ENCODE results near the gene EYS.
"Not testable (repeated sequence)": the region's sequence is repeated elsewhere in the genome, so short reads cannot be mapped to it uniquely, and the experiment has no call there.

The EYS gene

GRCh38 chr6:65449926-65450325, 257.1 kb downstream of the EYS start:
- H3K27ac Mint-ChIP-seq: no peak overlapping the region
- H3K4me3 Mint-ChIP-seq: no peak overlapping the region
- no peaks in the 10 kb centered on the region for H3K36me3 Mint-ChIP-seq
- ATAC-seq (no peak), DNase-seq (ENCODE audit: low spot score in 2 of 2) (no peak)
- no peaks in the 10 kb centered on the region for H3K4me1 Mint-ChIP-seq
- H3K9me3 Mint-ChIP-seq: peaks cover 8% of the 10 kb centered on the region

DNA sequence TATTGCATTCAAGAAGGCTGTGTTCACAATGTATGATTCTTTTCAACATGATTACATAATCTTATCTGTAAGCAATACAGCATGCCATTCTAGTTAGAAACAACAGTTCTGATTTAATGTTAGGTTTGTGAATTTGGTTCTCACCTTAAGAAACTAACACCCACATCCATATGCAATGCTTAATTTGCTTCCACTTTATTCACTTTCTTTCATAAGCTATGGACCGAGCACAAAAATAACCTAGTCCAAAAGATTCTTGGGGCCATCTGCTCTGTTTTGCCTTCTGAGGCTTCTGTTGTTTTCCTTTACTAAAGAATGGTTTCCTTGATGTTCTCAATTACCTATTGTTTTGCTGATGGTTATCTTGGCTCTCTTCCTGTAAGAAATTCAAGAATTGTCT, 258.2 kb downstream of the EYS start:
- no peaks in the 10 kb centered on the region for H3K4me1 Mint-ChIP-seq
- no peak overlapping the region for H3K27ac Mint-ChIP-seq
- no peak for DNase-seq (ENCODE audit: low spot score in 2 of 2)
- H3K9me3 Mint-ChIP-seq: peaks cover 8% of the 10 kb centered on the region
- no peak for ATAC-seq
- H3K36me3 Mint-ChIP-seq: no peaks in the 10 kb centered on the region
- no peak overlapping the region for H3K4me3 Mint-ChIP-seq

- no peak for ATAC-seq
- no peaks in the 10 kb centered on the region for H3K4me1 Mint-ChIP-seq
- DNase-seq (ENCODE audit: low spot score in 2 of 2): no peak
- H3K27ac Mint-ChIP-seq: no peak overlapping the region
- H3K36me3 Mint-ChIP-seq: no peaks in the 10 kb centered on the region
- no peak overlapping the region for H3K4me3 Mint-ChIP-seq
- H3K9me3 Mint-ChIP-seq: peaks cover 19% of the 10 kb centered on the region
Measured at GRCh38 chr6:65436281-65436680, 270.7 kb downstream of the EYS start.

DNA sequence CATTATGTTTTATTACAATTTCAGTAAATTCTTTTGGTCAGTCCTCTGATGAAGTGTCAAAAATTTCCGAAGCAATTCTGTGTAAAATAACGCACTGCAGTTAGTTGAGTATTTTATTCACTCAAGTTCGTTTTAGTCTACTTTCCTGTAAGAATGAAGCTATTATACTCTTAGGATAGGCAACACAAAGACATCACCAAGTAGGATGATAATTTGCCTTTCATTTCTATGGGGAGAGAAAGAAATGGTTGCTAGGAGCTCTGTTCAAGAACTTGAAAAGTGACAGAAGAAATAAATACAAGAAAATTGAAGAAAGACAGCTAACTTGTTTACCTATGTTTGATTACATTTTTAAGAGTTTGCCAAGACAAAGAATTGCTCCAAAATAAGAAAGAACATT, 290.4 kb downstream of the EYS start:
- Mint-ChIP-seq H3K4me3 (no peak overlapping the region), H3K9me3 (peaks cover 18% of the 10 kb centered on the region), H3K4me1 (no peaks in the 10 kb centered on the region), H3K36me3 (no peaks in the 10 kb centered on the region), H3K27ac (no peak overlapping the region)
- no peak for DNase-seq (ENCODE audit: low spot score in 2 of 2)
- ATAC-seq: no peak

- DNase-seq (ENCODE audit: low spot score in 2 of 2) (no peak), ATAC-seq (no peak)
- no peaks in the 10 kb centered on the region for H3K4me1 Mint-ChIP-seq
- H3K9me3 Mint-ChIP-seq: peaks cover 18% of the 10 kb centered on the region
- H3K36me3 Mint-ChIP-seq: no peaks in the 10 kb centered on the region
- H3K27ac Mint-ChIP-seq: no peak overlapping the region
- H3K4me3 Mint-ChIP-seq: no peak overlapping the region
Measured at GRCh38 chr6:65410309-65410708, 296.7 kb downstream of the EYS start.

DNA sequence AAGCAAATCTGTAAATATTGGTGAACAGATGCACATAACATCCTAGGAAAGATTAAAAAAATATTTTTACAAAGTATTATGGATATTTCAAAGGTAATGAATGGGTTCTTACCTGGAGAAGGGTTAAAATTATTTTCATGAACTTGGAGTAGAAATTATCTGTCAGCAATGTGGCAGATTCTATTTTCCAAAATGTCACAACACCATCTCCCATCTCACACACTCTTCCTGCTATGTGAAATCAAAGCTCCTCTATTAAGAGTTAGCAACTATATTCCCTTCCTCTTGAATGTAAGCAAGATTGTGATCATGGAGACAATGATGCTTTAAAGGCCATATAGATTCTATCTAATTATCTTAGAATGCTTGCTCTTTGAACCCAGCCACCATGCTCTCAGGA, 304.5 kb downstream of the EYS start:
- no peak for DNase-seq (ENCODE audit: low spot score in 2 of 2)
- no peak for ATAC-seq
- Mint-ChIP-seq H3K27ac (no peak overlapping the region), H3K36me3 (no peaks in the 10 kb centered on the region), H3K4me1 (no peaks in the 10 kb centered on the region), H3K4me3 (no peak overlapping the region), H3K9me3 (peaks cover 16% of the 10 kb centered on the region)

DNA sequence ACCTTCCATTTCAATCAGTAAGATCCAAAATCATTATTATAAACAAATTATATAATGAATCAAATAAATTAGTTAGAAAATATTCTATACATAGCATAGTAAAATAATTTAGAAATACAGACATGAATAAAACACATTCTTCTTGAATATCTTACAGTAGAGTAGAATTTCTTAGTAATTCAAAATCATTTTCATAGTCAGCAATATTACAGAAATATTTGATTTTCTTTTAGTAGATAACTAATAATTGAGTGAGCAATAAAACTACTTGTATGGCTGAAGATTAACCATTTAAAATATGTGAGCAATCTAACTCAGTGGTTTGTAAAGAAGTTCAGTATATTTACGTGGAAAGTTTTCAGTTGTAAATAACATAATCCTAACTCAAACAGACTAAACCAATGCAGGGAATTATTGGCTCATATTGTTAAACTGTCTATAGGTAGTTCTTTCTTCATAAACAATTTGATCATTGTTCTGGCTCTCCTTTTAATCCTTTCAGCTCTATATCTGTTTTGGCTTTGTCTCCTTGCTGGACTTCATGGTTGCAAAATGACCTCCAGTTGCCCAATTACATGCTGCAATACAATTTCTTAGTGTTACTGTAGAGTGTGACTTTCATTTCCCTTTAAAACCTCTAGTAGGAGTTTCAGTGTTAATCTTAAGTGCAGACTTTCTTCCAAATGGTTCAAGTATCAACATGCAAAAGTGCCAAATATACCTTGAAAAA, 307.5 kb downstream of the EYS start:
- peaks cover 21% of the 10 kb centered on the region for H3K9me3 Mint-ChIP-seq
- H3K4me3 Mint-ChIP-seq: no peak overlapping the region
- ATAC-seq (no peak), DNase-seq (ENCODE audit: low spot score in 2 of 2) (no peak)
- H3K36me3 Mint-ChIP-seq: no peaks in the 10 kb centered on the region
- H3K27ac Mint-ChIP-seq: no peak overlapping the region
- H3K4me1 Mint-ChIP-seq: no peaks in the 10 kb centered on the region

DNA sequence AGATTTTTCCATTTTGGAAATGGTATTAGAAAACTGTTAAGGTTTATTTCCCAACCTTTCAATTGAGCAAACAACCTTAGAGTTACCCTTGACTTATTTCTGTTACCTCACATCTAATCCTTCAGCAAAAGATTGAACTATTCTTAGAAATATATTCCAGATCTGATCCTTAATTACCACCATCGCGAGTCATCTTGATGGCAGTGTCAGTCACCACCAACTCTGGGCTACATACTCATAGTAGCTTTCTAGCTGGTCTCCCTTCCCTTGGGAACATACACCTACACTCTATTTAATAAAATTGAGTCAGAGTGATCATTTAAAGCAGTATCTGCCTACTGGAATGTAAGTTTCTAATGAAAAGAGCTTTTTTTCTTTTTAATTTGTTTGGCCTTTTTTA, 308.2 kb downstream of the EYS start:
- ATAC-seq: no peak
- Mint-ChIP-seq H3K9me3 (peaks cover 17% of the 10 kb centered on the region), H3K27ac (no peak overlapping the region), H3K36me3 (no peaks in the 10 kb centered on the region), H3K4me1 (no peaks in the 10 kb centered on the region), H3K4me3 (no peak overlapping the region)
- no peak for DNase-seq (ENCODE audit: low spot score in 2 of 2)

DNA sequence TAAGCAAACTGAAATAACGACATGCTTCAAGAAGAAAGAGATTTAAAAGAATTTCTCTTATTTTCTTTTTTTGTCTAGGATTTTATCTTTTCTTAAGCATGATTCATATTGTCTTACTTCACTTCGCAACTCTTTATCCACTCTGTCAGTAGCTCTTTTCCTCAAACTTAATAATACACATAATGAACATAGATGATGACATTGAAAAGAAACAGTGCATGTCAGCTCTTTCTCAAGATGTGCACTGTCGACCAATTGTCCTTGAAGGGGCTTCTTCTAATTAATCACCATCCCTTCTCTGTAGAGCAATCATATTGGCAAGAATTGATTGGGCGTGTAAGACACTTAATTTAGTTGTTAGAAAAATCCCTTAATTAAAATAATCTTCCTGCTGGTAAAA, 356.5 kb downstream of the EYS start:
- no peak for ATAC-seq
- H3K36me3 Mint-ChIP-seq: no peaks in the 10 kb centered on the region
- no peak for DNase-seq (ENCODE audit: low spot score in 2 of 2)
- H3K27ac Mint-ChIP-seq: no peak overlapping the region
- H3K9me3 Mint-ChIP-seq: peaks cover 26% of the 10 kb centered on the region
- no peaks in the 10 kb centered on the region for H3K4me1 Mint-ChIP-seq
- no peak overlapping the region for H3K4me3 Mint-ChIP-seq

DNA sequence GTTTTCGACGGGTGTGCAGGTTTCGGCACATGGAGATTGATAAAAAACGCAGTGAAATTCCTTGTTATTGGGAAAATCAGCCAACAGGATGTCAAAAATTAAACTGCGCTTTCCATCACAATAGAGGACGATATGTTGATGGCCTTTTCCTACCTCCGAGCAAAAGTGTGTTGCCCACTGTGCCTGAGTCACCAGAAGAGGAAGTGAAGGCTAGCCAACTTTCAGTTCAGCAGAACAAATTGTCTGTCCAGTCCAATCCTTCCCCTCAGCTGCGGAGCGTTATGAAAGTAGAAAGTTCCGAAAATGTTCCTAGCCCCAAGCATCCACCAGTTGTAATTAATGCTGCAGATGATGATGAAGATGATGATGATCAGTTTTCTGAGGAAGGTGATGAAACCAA, 404.4 kb downstream of the EYS start:
- not testable (repeated sequence) for H3K4me1 Mint-ChIP-seq; H3K9me3 Mint-ChIP-seq; DNase-seq (ENCODE audit: low spot score in 2 of 2); H3K4me3 Mint-ChIP-seq; ATAC-seq; H3K27ac Mint-ChIP-seq; H3K36me3 Mint-ChIP-seq

- Mint-ChIP-seq H3K36me3 (no peaks in the 10 kb centered on the region), H3K9me3 (peaks cover 7% of the 10 kb centered on the region), H3K27ac (no peak overlapping the region), H3K4me3 (no peak overlapping the region), H3K4me1 (no peaks in the 10 kb centered on the region)
- ATAC-seq: no peak
- DNase-seq (ENCODE audit: low spot score in 2 of 2): no peak
Measured at GRCh38 chr6:65299236-65299635, 407.8 kb downstream of the EYS start.

DNA sequence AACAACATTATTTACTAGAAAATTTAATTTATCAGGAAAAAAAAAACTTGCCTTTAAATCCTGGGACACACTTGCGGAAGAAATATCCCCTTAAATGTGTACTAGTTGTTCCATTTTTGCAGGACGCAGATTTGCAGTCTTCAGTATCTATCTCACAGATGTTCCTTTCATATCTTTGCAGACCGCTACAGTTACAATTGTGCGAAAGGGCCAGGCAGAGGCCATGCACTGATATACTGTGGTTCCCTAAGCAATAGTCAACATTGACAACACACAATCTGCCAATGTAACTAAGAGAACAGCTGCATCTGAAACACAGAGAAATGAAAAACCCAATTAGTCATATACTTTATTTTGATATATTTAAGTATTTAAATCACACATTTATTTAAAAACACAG, 411.2 kb downstream of the EYS start:
- H3K36me3 Mint-ChIP-seq: no peaks in the 10 kb centered on the region
- H3K4me3 Mint-ChIP-seq: no peak overlapping the region
- no peaks in the 10 kb centered on the region for H3K4me1 Mint-ChIP-seq
- H3K9me3 Mint-ChIP-seq: peaks cover 22% of the 10 kb centered on the region
- DNase-seq (ENCODE audit: low spot score in 2 of 2) (no peak), ATAC-seq (no peak)
- H3K27ac Mint-ChIP-seq: no peak overlapping the region

DNA sequence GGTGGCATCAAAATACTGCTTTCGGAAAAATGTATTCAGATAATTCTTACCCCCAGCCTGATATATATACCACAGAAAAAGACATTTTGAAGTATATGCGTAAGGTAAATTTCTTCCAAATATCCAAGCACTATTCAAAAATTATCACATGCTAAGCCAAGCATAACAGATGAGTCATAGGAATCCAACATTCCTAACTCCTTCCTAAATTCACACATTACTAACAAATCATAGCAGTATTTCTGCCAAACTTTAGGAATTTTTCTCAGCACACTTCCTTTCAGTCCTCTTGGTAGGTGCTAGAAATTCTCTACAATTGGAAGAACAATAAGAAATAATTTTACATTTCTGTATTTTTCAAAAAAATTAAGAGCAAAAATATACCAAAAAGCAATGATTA, 417.5 kb downstream of the EYS start:
- H3K4me3 Mint-ChIP-seq: no peak overlapping the region
- H3K27ac Mint-ChIP-seq: no peak overlapping the region
- H3K4me1 Mint-ChIP-seq: no peaks in the 10 kb centered on the region
- H3K36me3 Mint-ChIP-seq: no peaks in the 10 kb centered on the region
- peaks cover 18% of the 10 kb centered on the region for H3K9me3 Mint-ChIP-seq
- ATAC-seq (no peak), DNase-seq (ENCODE audit: low spot score in 2 of 2) (no peak)

GRCh38 chr6:65285275-65285674, 421.8 kb downstream of the EYS start:
- ATAC-seq: no peak
- Mint-ChIP-seq H3K9me3 (peaks cover 3% of the 10 kb centered on the region), H3K4me3 (no peak overlapping the region), H3K36me3 (no peaks in the 10 kb centered on the region), H3K27ac (no peak overlapping the region), H3K4me1 (no peaks in the 10 kb centered on the region)
- no peak for DNase-seq (ENCODE audit: low spot score in 2 of 2)

DNA sequence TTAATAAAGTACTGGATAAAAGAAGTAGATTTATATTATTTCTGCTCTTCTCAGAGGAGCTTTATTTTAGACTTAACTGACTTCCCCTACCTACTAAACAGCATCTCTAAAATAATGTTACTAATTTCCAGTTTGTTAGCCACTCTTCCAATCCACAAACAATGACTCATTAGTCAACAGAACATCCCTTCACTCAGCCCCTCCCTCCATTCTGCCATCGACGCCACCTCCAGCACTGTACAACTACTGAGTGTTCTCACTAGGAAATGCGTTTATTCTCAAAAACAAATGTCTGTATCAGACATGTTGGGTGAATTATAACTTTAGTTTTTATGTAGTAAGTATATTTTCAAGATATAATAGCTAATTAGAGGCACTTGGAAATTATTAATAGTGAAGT, 427.0 kb downstream of the EYS start:
- DNase-seq (ENCODE audit: low spot score in 2 of 2) (no peak), ATAC-seq (no peak)
- Mint-ChIP-seq H3K36me3 (no peaks in the 10 kb centered on the region), H3K27ac (no peak overlapping the region), H3K9me3 (peaks cover 13% of the 10 kb centered on the region), H3K4me1 (no peaks in the 10 kb centered on the region), H3K4me3 (no peak overlapping the region)

DNA sequence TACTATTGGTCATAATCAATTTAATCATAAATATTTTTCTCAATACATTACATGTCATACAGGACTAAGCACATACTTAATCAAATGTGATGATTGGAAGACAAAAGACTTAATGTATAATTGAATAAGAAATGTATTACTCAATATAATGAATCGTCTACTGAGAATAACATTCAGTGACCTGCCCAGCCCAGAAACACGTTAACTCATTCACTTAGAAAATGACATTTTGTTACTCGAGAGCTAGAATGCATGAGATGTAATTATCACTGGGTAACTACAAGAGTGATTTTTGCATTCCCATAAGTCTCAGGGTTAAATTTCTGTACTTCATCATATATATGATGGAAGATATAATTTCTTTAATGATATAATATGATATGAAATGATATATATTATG, 444.8 kb downstream of the EYS start:
- DNase-seq (ENCODE audit: low spot score in 2 of 2) (no peak), ATAC-seq (no peak)
- H3K4me3 Mint-ChIP-seq: no peak overlapping the region
- no peaks in the 10 kb centered on the region for H3K4me1 Mint-ChIP-seq
- H3K9me3 Mint-ChIP-seq: peaks cover 12% of the 10 kb centered on the region
- H3K27ac Mint-ChIP-seq: no peak overlapping the region
- H3K36me3 Mint-ChIP-seq: no peaks in the 10 kb centered on the region

- no peak overlapping the region for H3K4me3 Mint-ChIP-seq
- no peaks in the 10 kb centered on the region for H3K36me3 Mint-ChIP-seq
- ATAC-seq: no peak
- DNase-seq (ENCODE audit: low spot score in 2 of 2): no peak
- no peaks in the 10 kb centered on the region for H3K4me1 Mint-ChIP-seq
- peaks cover 10% of the 10 kb centered on the region for H3K9me3 Mint-ChIP-seq
- no peak overlapping the region for H3K27ac Mint-ChIP-seq
Measured at GRCh38 chr6:65259982-65260381, 447.0 kb downstream of the EYS start.
